IMR-90 (cell line): Measurements from ENCODE around the gene RPTOR. TPM values are rescaled to one million over a fixed set of nuclear protein-coding genes. Genes with fewer than 3 reads are reported as not detected.

Source experiments
- ATAC-seq: fragments of 200-7000 bp; cut with Tn5 transposase; 2 replicates; pipeline ENCODE4 v1.9.1; 2020; ENCODE audit warnings: low read depth, mild to moderate bottlenecking, moderate library complexity
- BruUV-seq: library from RNA; stranded (reverse); fragments of 400-500 nt; replicated peaks from 2 replicates; lab custom pipeline; 2021; lab: Mats Ljungman, UMichigan
- CTCF ChIA-PET: fragments of 300-600 bp; formaldehyde crosslinking; extraction: SDS; loops from one replicate; lab custom pipeline; 2021; ENCODE audit warnings: antibody characterized with exemption; lab: Yijun Ruan, JAX
- POLR2A ChIA-PET: fragments of 300-600 bp; sonication (Branson Sonifier 250); formaldehyde crosslinking; loops from one replicate; lab custom pipeline; 2022; ENCODE audit warnings: antibody characterized with exemption; ENCODE audit not compliant: unreplicated experiment; lab: Charles Lee
- DNase-seq: peaks from one replicate; pipeline ENCODE4 v3.0.0; 2013
- H2AFZ ChIP-seq: replicated peaks from 2 replicates; pipeline ENCODE3; 2013; ENCODE audit warnings: low read length, mild to moderate bottlenecking; ENCODE audit not compliant: poor library complexity
- H2AK5ac ChIP-seq: 2 replicates; pipeline ENCODE4 v1.6.1; 2013; ENCODE audit warnings: low read depth, low read length, inconsistent platforms
- H2AK9ac ChIP-seq: replicated peaks from 2 replicates; pipeline ENCODE3; 2013; ENCODE audit warnings: mild to moderate bottlenecking, low read depth, low read length, moderate library complexity; ENCODE audit not compliant: poor library complexity
- H2BK120ac ChIP-seq: 2 replicates; pipeline ENCODE4 v1.6.1; 2013; ENCODE audit warnings: low read depth, low read length, inconsistent platforms
- H2BK15ac ChIP-seq: 3 replicates; pipeline ENCODE4 v1.6.1; 2013; ENCODE audit warnings: low read depth, low read length, inconsistent platforms
- H2BK20ac ChIP-seq: 2 replicates; pipeline ENCODE4 v1.6.1; 2013; ENCODE audit warnings: low read depth, mild to moderate bottlenecking, inconsistent platforms, low read length, moderate library complexity
- H2BK5ac ChIP-seq: 2 replicates; pipeline ENCODE4 v1.6.1; 2013; ENCODE audit warnings: mild to moderate bottlenecking, low read depth, low read length, inconsistent platforms; ENCODE audit not compliant: poor library complexity, severe bottlenecking
- H3K14ac ChIP-seq: replicated peaks from 2 replicates; pipeline ENCODE4 v1.6.1; 2013; ENCODE audit warnings: low read depth, low read length, inconsistent platforms
- H3K18ac ChIP-seq: 2 replicates; pipeline ENCODE4 v1.6.1; 2013; ENCODE audit warnings: low read depth, low read length, control low read depth
- H3K23ac ChIP-seq: 2 replicates; pipeline ENCODE4 v1.6.1; 2013; ENCODE audit warnings: low read depth, low read length, inconsistent platforms
- H3K27ac ChIP-seq: 2 replicates; pipeline ENCODE4 v1.5.1; 2013; ENCODE audit warnings: mild to moderate bottlenecking, control low read depth, low read length; ENCODE audit not compliant: insufficient read depth
- H3K27me3 ChIP-seq: 2 replicates; pipeline ENCODE4 v1.6.1; 2013; ENCODE audit warnings: low read length; ENCODE audit not compliant: control insufficient read depth, insufficient read depth
- H3K36me3 ChIP-seq: 2 replicates; pipeline ENCODE4 v1.6.1; 2013; ENCODE audit warnings: low read length, mixed read lengths; ENCODE audit not compliant: control insufficient read depth, insufficient read depth
- H3K4ac ChIP-seq: 2 replicates; pipeline ENCODE4 v1.6.1; 2013; ENCODE audit warnings: low read depth, low read length, inconsistent platforms
- H3K4me1 ChIP-seq: 2 replicates; pipeline ENCODE4 v1.6.1; 2013; ENCODE audit warnings: low read length, mixed read lengths; ENCODE audit not compliant: control insufficient read depth, insufficient read depth
- H3K4me2 ChIP-seq: 2 replicates; pipeline ENCODE4 v1.6.1; 2013; ENCODE audit warnings: low read depth, mild to moderate bottlenecking, control low read depth, low read length, moderate library complexity
- H3K4me3 ChIP-seq: 2 replicates; pipeline ENCODE4 v1.5.1; 2013; ENCODE audit warnings: low read depth, mild to moderate bottlenecking, control low read depth, low read length, moderate library complexity; ENCODE audit not compliant: insufficient read depth
- H3K56ac ChIP-seq: 2 replicates; pipeline ENCODE4 v1.6.1; 2013; ENCODE audit warnings: low read length, inconsistent platforms; ENCODE audit not compliant: insufficient read depth; ENCODE audit errors: extremely low read depth
- H3K79me1 ChIP-seq, 2 experiments: 2 replicates each; pipeline ENCODE4 v1.6.1; 2013; ENCODE audit warnings: low read length in 2 of 2, inconsistent platforms in 1 of 2, low read depth in 1 of 2
- H3K9ac ChIP-seq: 2 replicates; pipeline ENCODE4 v1.6.1; 2013; ENCODE audit warnings: low read depth, low read length, control low read depth
- H3K9me1 ChIP-seq: 2 replicates; pipeline ENCODE4 v1.6.1; 2013; ENCODE audit warnings: low read length, inconsistent platforms; ENCODE audit not compliant: insufficient read depth
- H3K9me3 ChIP-seq: 2 replicates; pipeline ENCODE4 v1.6.1; 2013; ENCODE audit warnings: low read length; ENCODE audit not compliant: control insufficient read depth, insufficient read depth
- H4K20me1 ChIP-seq: 2 replicates; pipeline ENCODE4 v1.6.1; 2013; ENCODE audit warnings: low read length, inconsistent platforms; ENCODE audit not compliant: insufficient read depth
- H4K5ac ChIP-seq: 2 replicates; pipeline ENCODE4 v1.6.1; 2013; ENCODE audit warnings: mild to moderate bottlenecking, low read depth, low read length, control low read depth
- H4K8ac ChIP-seq, 2 experiments: 2 replicates each; pipeline ENCODE4 v1.6.1; 2013; ENCODE audit warnings: low read depth in 2 of 2, low read length in 2 of 2, control low read depth in 1 of 2, inconsistent platforms in 1 of 2
- H4K91ac ChIP-seq: 2 replicates; pipeline ENCODE4 v1.6.1; 2013; ENCODE audit warnings: low read depth, low read length, inconsistent platforms; ENCODE audit not compliant: insufficient read depth
- CHD1 ChIP-seq: IDR thresholded peaks from 2 replicates; pipeline ENCODE4 v1.6.1; 2012; ENCODE audit warnings: low read depth, low read length, improper control_type of control experiment
- MAFK ChIP-seq: IDR thresholded peaks from 2 replicates; pipeline ENCODE4 v1.6.1; 2012; ENCODE audit warnings: low read depth, low read length, improper control_type of control experiment
- MAZ ChIP-seq: IDR thresholded peaks from 2 replicates; pipeline ENCODE4 v1.6.1; 2012; ENCODE audit warnings: low read depth, mild to moderate bottlenecking, low read length, improper control_type of control experiment, moderate library complexity, borderline replicate concordance
- MXI1 ChIP-seq: IDR thresholded peaks from 2 replicates; pipeline ENCODE4 v1.6.1; 2012; ENCODE audit warnings: low read depth, mild to moderate bottlenecking, low read length, moderate library complexity, borderline replicate concordance
- NFE2L2 ChIP-seq: fragments of 150-350 bp; IDR thresholded peaks from 2 replicates; pipeline ENCODE4 v1.6.1; 2016; ENCODE audit warnings: low read depth, mild to moderate bottlenecking, low read length
- POLR2A ChIP-seq: IDR thresholded peaks from 2 replicates; pipeline ENCODE4 v1.6.1; 2012; ENCODE audit warnings: mild to moderate bottlenecking, low read depth, low read length
- WGBS, 2 experiments: methylation state at CpG; one replicate each; pipeline versions ENCODE4 v1.1.5 to v1.1.7; 2013; ENCODE audit warnings: missing lambda C conversion rate in 2 of 2; ENCODE audit not compliant: insufficient read length in 1 of 2; ENCODE audit errors: extremely low coverage in 2 of 2; 5-methylcytosine and 5-hydroxymethylcytosine counted together
- dilution Hi-C: fragments of 300-500 bp; cut with HindIII; formaldehyde crosslinking; loops from one replicate; pipeline ENCODE4 v1.14.3; 2018; ENCODE audit warnings: low sequenced_read_pairs; ENCODE audit not compliant: unreplicated experiment
- in situ Hi-C: fragments of 300-500 bp; cut with MboI; formaldehyde crosslinking; loops from 3 replicates; pipeline ENCODE4 v1.14.3; 2019; ENCODE audit warnings: low sequenced_read_pairs, inconsistent platforms, mixed read lengths
- intact Hi-C: fragments of 100-400 bp; cut with micrococcal nuclease; formaldehyde crosslinking; loops from 2 replicates; pipeline ENCODE4 v1.10.0; 2022
- polyA plus RNA-seq, 3 experiments: library from polyadenylated mRNA; depleted of rRNA; stranded (reverse); fragments of >200 nt; gene quantifications; 2 replicates each; pipeline ENCODE4 v1.2.3, GENCODE V29; 2012; ENCODE audit warnings: low replicate concordance in 1 of 3
- total RNA-seq: library from RNA; depleted of rRNA; stranded (reverse); fragments of >200 nt; gene quantifications from 2 replicates; pipeline ENCODE4 v1.2.3, GENCODE V29; 2012

The RPTOR gene
- total and polyA plus RNA-seq, 2 of the 4 experiments (the other 2 are of a cell fraction) = 10.8 to 14.7 TPM

GRCh38 chr17:80666867-80667266 lies 122.2 kb downstream of the RPTOR start:
- peaks cover 32 to 72% of the 10 kb centered on the region in 2 experiments for H3K79me1 ChIP-seq
- H4K20me1 ChIP-seq = peaks cover 9% of the 10 kb centered on the region; the same call in 1 of the 2 replicates
- H3K36me3 ChIP-seq = no peaks in the 10 kb centered on the region
- no peak overlapping the region for H3K14ac ChIP-seq
- TF ChIP-seq POLR2A = no peak
- TF ChIP-seq NFE2L2 = no peak
- TF ChIP-seq MXI1 = no peak
- TF ChIP-seq MAFK = no peak
- no peak for TF ChIP-seq MAZ
- no peak for TF ChIP-seq CHD1
- no peak overlapping the region for H2AK5ac ChIP-seq
- H3K4me3 ChIP-seq = no peak overlapping the region
- no peaks in the 10 kb centered on the region for H3K9me3 ChIP-seq
- H3K23ac ChIP-seq = no peak overlapping the region
- WGBS, 2 experiments = 94% methylated on average over 8 of the region's 12 CpGs; no CpG with 5 or more reads in 1 of the 2 experiments
- no peak for DNase-seq
- no peak overlapping the region for H2BK5ac ChIP-seq
- dilution Hi-C loops = no loop called here
- in situ Hi-C loops = no loop called here
- no peak overlapping the region for H3K4me2 ChIP-seq
- no peak overlapping the region for H3K4ac ChIP-seq
- no peak overlapping the region for H4K5ac ChIP-seq
- BruUV-seq = no TSS peak
- H3K56ac ChIP-seq = no peak overlapping the region
- H3K4me1 ChIP-seq = peaks cover 14% of the 10 kb centered on the region
- peaks cover 13% of the 10 kb centered on the region for H3K9me1 ChIP-seq
- no peaks in the 10 kb centered on the region for H3K27me3 ChIP-seq
- no peak overlapping the region for H2AFZ ChIP-seq
- H2BK20ac ChIP-seq = no peak overlapping the region
- ChIA-PET CTCF (no interaction called here), POLR2A (no interaction called here)
- no peak overlapping the region for H3K9ac ChIP-seq
- H4K8ac ChIP-seq = no peak overlapping the region
- peak overlapping the region; percentile 20 for H2AK9ac ChIP-seq
- H4K91ac ChIP-seq = no peak overlapping the region
- no peak overlapping the region for H3K18ac ChIP-seq
- H3K27ac ChIP-seq = no peak overlapping the region
- intact Hi-C loops = no loop called here
- H2BK15ac ChIP-seq = no peak overlapping the region
- ATAC-seq = no peak
- H2BK120ac ChIP-seq = no peak overlapping the region
